ENCODE results near the gene PTPN2.
"Not testable (repeated sequence)": the region's sequence is repeated elsewhere in the genome, so short reads cannot be mapped to it uniquely, and the experiment has no call there.

PTPN2 gene

GRCh38 chr18:12774982-12775381, 109.1 kb downstream of the PTPN2 start:
- Mint-ChIP-seq H3K27ac (no peak overlapping the region), H3K9me3 (peaks cover 0 to 4% of the 10 kb centered on the region in 2 donors), H3K36me3 (peaks cover 0 to 4% of the 10 kb centered on the region in 2 donors), H3K4me3 (no peak overlapping the region), H3K4me1 (no peaks in the 10 kb centered on the region), H3K27me3 (no peaks in the 10 kb centered on the region)
- DNase-seq (no peak), ATAC-seq (replicated peaks) (no peak)

GRCh38 chr18:12773369-12773768, 110.7 kb downstream of the PTPN2 start:
- Mint-ChIP-seq H3K4me1 (no peaks in the 10 kb centered on the region), H3K9me3 (peaks cover 0 to 4% of the 10 kb centered on the region in 2 donors), H3K4me3 (no peak overlapping the region), H3K36me3 (peaks cover 0 to 4% of the 10 kb centered on the region in 2 donors), H3K27ac (no peak overlapping the region), H3K27me3 (no peaks in the 10 kb centered on the region)
- ATAC-seq (replicated peaks) (no peak), DNase-seq (no peak)

- ATAC-seq (replicated peaks) (no peak), DNase-seq (no peak)
- Mint-ChIP-seq H3K9me3 (peaks cover 0 to 4% of the 10 kb centered on the region in 2 donors), H3K27ac (no peak overlapping the region), H3K4me3 (no peak overlapping the region), H3K27me3 (no peaks in the 10 kb centered on the region), H3K4me1 (no peaks in the 10 kb centered on the region), H3K36me3 (peaks cover 0 to 4% of the 10 kb centered on the region in 2 donors)
These were observed 111.9 kb downstream of the PTPN2 start for GRCh38 chr18:12772111-12772510.

GRCh38 chr18:12770469-12771219, 113.4 kb downstream of the PTPN2 start:
- H3K36me3 Mint-ChIP-seq, result no peaks in the 10 kb centered on the region
- DNase-seq (no peak), ATAC-seq (replicated peaks) (no peak)
- no peaks in the 10 kb centered on the region for H3K4me1 Mint-ChIP-seq
- H3K27me3 Mint-ChIP-seq, result no peaks in the 10 kb centered on the region
- H3K27ac Mint-ChIP-seq, result no peak overlapping the region
- no peak overlapping the region for H3K4me3 Mint-ChIP-seq
- no peaks in the 10 kb centered on the region for H3K9me3 Mint-ChIP-seq

GRCh38 chr18:12769644-12770440, 114.2 kb downstream of the PTPN2 start:
- H3K4me3 Mint-ChIP-seq, result no peak overlapping the region
- no peaks in the 10 kb centered on the region for H3K9me3 Mint-ChIP-seq
- no peak overlapping the region for H3K27ac Mint-ChIP-seq
- H3K36me3 Mint-ChIP-seq, result no peaks in the 10 kb centered on the region
- ATAC-seq (replicated peaks), result no peak
- no peaks in the 10 kb centered on the region for H3K4me1 Mint-ChIP-seq
- no peak for DNase-seq
- H3K27me3 Mint-ChIP-seq, result no peaks in the 10 kb centered on the region

- Mint-ChIP-seq H3K27me3 (no peaks in the 10 kb centered on the region), H3K27ac (no peak overlapping the region)
- no peak for ATAC-seq (replicated peaks)
These were observed 114.9 kb downstream of the PTPN2 start for GRCh38 chr18:12769136-12769535.

GRCh38 chr18:12768625-12769024, 115.4 kb downstream of the PTPN2 start:
- no peak for ATAC-seq (replicated peaks)
- H3K4me3 Mint-ChIP-seq, result no peak overlapping the region
- no peaks in the 10 kb centered on the region for H3K27me3 Mint-ChIP-seq
- H3K4me1 Mint-ChIP-seq, result peaks cover 0 to 1% of the 10 kb centered on the region in 2 donors
- no peaks in the 10 kb centered on the region for H3K9me3 Mint-ChIP-seq
- no peak for DNase-seq
- H3K27ac Mint-ChIP-seq, result no peak overlapping the region
- H3K36me3 Mint-ChIP-seq, result no peaks in the 10 kb centered on the region

More at GRCh38 chr18:12769136-12769535, 114.9 kb downstream of the PTPN2 start:
- Mint-ChIP-seq H3K4me1 (peaks cover 0 to under 1% of the 10 kb centered on the region in 2 donors), H3K4me3 (no peak overlapping the region), H3K36me3 (no peaks in the 10 kb centered on the region), H3K9me3 (no peaks in the 10 kb centered on the region)
- DNase-seq, result no peak

GRCh38 chr18:12767580-12768155, 116.4 kb downstream of the PTPN2 start:
- peaks cover 0 to 1% of the 10 kb centered on the region in 2 donors for H3K4me1 Mint-ChIP-seq
- H3K36me3 Mint-ChIP-seq, result no peaks in the 10 kb centered on the region
- H3K9me3 Mint-ChIP-seq, result no peaks in the 10 kb centered on the region
- no peak overlapping the region for H3K27ac Mint-ChIP-seq
- H3K27me3 Mint-ChIP-seq, result no peaks in the 10 kb centered on the region
- DNase-seq (no peak), ATAC-seq (replicated peaks) (no peak)
- H3K4me3 Mint-ChIP-seq, result no peak overlapping the region

- no peak for DNase-seq
These were observed 117.0 kb downstream of the PTPN2 start for GRCh38 chr18:12766986-12767433.

GRCh38 chr18:12765586-12765985, 118.5 kb downstream of the PTPN2 start:
- ATAC-seq (replicated peaks) (no peak), DNase-seq (no peak)
- no peaks in the 10 kb centered on the region for H3K27me3 Mint-ChIP-seq
- no peaks in the 10 kb centered on the region for H3K9me3 Mint-ChIP-seq
- no peak overlapping the region for H3K27ac Mint-ChIP-seq
- peaks cover 0 to 1% of the 10 kb centered on the region in 2 donors for H3K4me1 Mint-ChIP-seq
- no peak overlapping the region for H3K4me3 Mint-ChIP-seq
- no peaks in the 10 kb centered on the region for H3K36me3 Mint-ChIP-seq

More at GRCh38 chr18:12766986-12767433, 117.0 kb downstream of the PTPN2 start:
- Mint-ChIP-seq H3K4me1 (peaks cover 0 to 1% of the 10 kb centered on the region in 2 donors), H3K9me3 (no peaks in the 10 kb centered on the region), H3K27me3 (no peaks in the 10 kb centered on the region), H3K27ac (no peak overlapping the region), H3K36me3 (no peaks in the 10 kb centered on the region), H3K4me3 (no peak overlapping the region)
- ATAC-seq (replicated peaks), result no peak

- no peak overlapping the region for H3K4me3 Mint-ChIP-seq
- DNase-seq (no peak), ATAC-seq (replicated peaks) (no peak)
- H3K4me1 Mint-ChIP-seq, result peaks cover 0 to 1% of the 10 kb centered on the region in 2 donors
- H3K27me3 Mint-ChIP-seq, result no peaks in the 10 kb centered on the region
- H3K27ac Mint-ChIP-seq, result no peak overlapping the region
- H3K36me3 Mint-ChIP-seq, result no peaks in the 10 kb centered on the region
- no peaks in the 10 kb centered on the region for H3K9me3 Mint-ChIP-seq
These were observed 118.9 kb downstream of the PTPN2 start for GRCh38 chr18:12765126-12765525.

- not testable (repeated sequence) for ATAC-seq (replicated peaks); H3K4me3 Mint-ChIP-seq; DNase-seq; H3K27me3 Mint-ChIP-seq; H3K27ac Mint-ChIP-seq; H3K36me3 Mint-ChIP-seq; H3K9me3 Mint-ChIP-seq; H3K4me1 Mint-ChIP-seq
These were observed 125.5 kb downstream of the PTPN2 start for GRCh38 chr18:12758566-12758965.

GRCh38 chr18:12756619-12757239, 127.3 kb downstream of the PTPN2 start:
- ATAC-seq (replicated peaks); H3K27me3 Mint-ChIP-seq; H3K9me3 Mint-ChIP-seq; H3K4me3 Mint-ChIP-seq; DNase-seq; H3K27ac Mint-ChIP-seq; H3K36me3 Mint-ChIP-seq; H3K4me1 Mint-ChIP-seq: not testable (repeated sequence)

GRCh38 chr18:12755606-12756005, 128.4 kb downstream of the PTPN2 start:
- not testable (repeated sequence) for H3K36me3 Mint-ChIP-seq, H3K27me3 Mint-ChIP-seq, H3K27ac Mint-ChIP-seq

More at GRCh38 chr18:12755606-12756005, 128.4 kb downstream of the PTPN2 start:
- not testable (repeated sequence) for DNase-seq; H3K4me3 Mint-ChIP-seq; H3K4me1 Mint-ChIP-seq; H3K9me3 Mint-ChIP-seq; ATAC-seq (replicated peaks)
